BJ (cell line): ENCODE measurements around the gene SFR1. TPM values are rescaled to one million over a fixed set of nuclear protein-coding genes. Genes with fewer than 3 reads are reported as not detected.

Source experiments
- polyA plus RNA-seq: library from polyadenylated mRNA; depleted of rRNA; stranded (reverse); fragments of >200 nt; gene quantifications from 2 replicates; pipeline ENCODE4 v1.2.3, GENCODE V29; 2011; rRNA removed

Gene SFR1
- polyA plus RNA-seq, 1 experiment = 1.5 TPM

Other genes starting within 250 kb of the SFR1 start
- 17.8 and 19.5 TPM in 2 replicates for gene STN1, start 204.0 kb upstream of the SFR1 start, polyA plus RNA-seq
- 3.5 and 9.8 TPM in 2 replicates for gene SLK, start 155.0 kb upstream of the SFR1 start, polyA plus RNA-seq
- 0.01 and 0.02 TPM in 2 replicates for gene COL17A1, start 36.3 kb upstream of the SFR1 start, polyA plus RNA-seq
- gene CFAP43, start 110.2 kb downstream of the SFR1 start, polyA plus RNA-seq = 0.05 and 0.11 TPM in 2 replicates
- 79.3 and 149 TPM in 2 replicates for gene GSTO1, start 132.7 kb downstream of the SFR1 start, polyA plus RNA-seq
- 4.9 and 7.0 TPM in 2 replicates for gene GSTO2, start 147.0 kb downstream of the SFR1 start, polyA plus RNA-seq
- 24.4 and 33.6 TPM in 2 replicates for gene ITPRIP, start 216.3 kb downstream of the SFR1 start, polyA plus RNA-seq
- 0.23 and 0.37 TPM in 2 replicates for gene CFAP58, start 231.7 kb downstream of the SFR1 start, polyA plus RNA-seq